ENCODE measurements around the gene MRPL18. TPM values are rescaled to one million over a fixed set of nuclear protein-coding genes. Genes with fewer than 3 reads are reported as not detected.

The MRPL18 gene
- total and polyA plus RNA-seq, 2 of the 4 experiments (the other 2 are of a cell fraction) = 53.4 to 56.8 TPM

DNA sequence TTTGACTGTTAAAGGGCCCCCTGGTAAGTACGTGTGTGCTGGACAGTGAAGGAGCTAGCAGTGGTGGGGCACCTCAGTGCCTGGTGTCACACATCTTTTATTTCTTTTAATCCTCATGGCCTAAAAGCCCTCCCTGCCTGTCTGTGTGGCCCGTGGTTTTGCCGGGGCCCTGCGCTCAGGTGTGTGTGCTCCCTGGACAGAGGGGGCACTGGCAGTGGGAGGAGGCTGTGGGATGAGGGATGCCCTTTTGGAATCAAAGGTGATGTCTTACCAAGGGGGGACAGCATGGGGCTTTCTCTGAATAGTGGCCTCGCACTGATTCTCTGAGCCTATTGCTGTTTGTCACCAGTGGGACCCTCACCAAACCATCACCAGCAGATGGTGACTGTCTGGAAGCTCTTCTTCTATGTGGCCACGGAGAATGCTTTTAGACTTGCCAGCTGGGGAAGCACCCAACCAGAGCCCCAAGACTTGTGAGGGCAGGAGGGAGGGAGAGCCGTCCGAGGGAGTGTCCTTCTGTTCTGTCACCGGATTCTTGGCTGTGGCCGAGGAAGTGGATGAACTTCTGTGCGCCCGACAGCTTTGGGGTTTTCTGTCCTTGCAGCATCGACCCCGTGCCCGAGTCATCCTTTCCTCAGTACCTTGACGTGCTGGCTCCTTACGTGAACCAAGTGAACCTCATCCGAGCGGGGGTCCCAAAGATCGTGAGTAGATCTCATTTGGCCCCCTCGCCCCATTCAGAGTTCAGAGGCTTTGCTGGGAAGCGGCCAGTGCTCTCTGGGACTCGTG, 27.9 kb downstream of the MRPL18 start (continued):
- TF ChIP-seq RFX5 (IDR thresholded peaks at IDR 0.05; ENCODE audit: low read depth, low read length) = no peak

GRCh38 chr6:159819098-159819497, 28.8 kb downstream of the MRPL18 start:
- Histone ChIP-seq H4K20me1 (ENCODE audit: insufficient read depth, low read length) (no peaks in the 10 kb centered on the region), H3K27me3 (ENCODE audit: control insufficient read depth, insufficient read depth, low read length) (peaks cover 32% of the 10 kb centered on the region), H3K4me1 (ENCODE audit: control insufficient read depth, insufficient read depth, low read length) (peaks cover 2% of the 10 kb centered on the region; the same call in 1 of the 2 replicates), H4K8ac (ENCODE audit: low read depth in 2 of 2, low read length in 2 of 2) (no peak overlapping the region), H3K23ac (ENCODE audit: low read depth, low read length) (no peak overlapping the region), H3K36me3 (ENCODE audit: control insufficient read depth, insufficient read depth, low read length) (no peaks in the 10 kb centered on the region), H2AFZ (replicated peaks; ENCODE audit: low read length, poor library complexity) (no peak overlapping the region), H3K27ac (ENCODE audit: insufficient read depth, low read length) (no peak overlapping the region), H3K4ac (ENCODE audit: low read depth, low read length) (no peak overlapping the region), H2BK20ac (ENCODE audit: low read depth, low read length) (no peak overlapping the region), H3K79me1 (ENCODE audit: low read depth in 1 of 2, low read length in 2 of 2) (no peaks in the 10 kb centered on the region), H2AK5ac (ENCODE audit: low read depth, low read length) (no peak overlapping the region), H3K14ac (replicated peaks; ENCODE audit: low read depth, low read length) (no peak overlapping the region), H2BK5ac (ENCODE audit: low read depth, low read length, poor library complexity, severe bottlenecking) (no peak overlapping the region), H2BK120ac (ENCODE audit: low read depth, low read length) (no peak overlapping the region), H3K9me1 (ENCODE audit: insufficient read depth, low read length) (no peaks in the 10 kb centered on the region; the same call in 1 of the 2 replicates), H2AK9ac (replicated peaks; ENCODE audit: low read depth, low read length, poor library complexity) (no peak overlapping the region), H3K9ac (ENCODE audit: low read depth, low read length) (no peak overlapping the region), H3K56ac (ENCODE audit: extremely low read depth, insufficient read depth, low read length) (no peak overlapping the region), H4K91ac (ENCODE audit: insufficient read depth, low read depth, low read length) (no peak overlapping the region), H4K5ac (ENCODE audit: low read depth, low read length) (no peak overlapping the region), H3K4me2 (ENCODE audit: low read depth, low read length) (no peak overlapping the region), H2BK15ac (ENCODE audit: low read depth, low read length) (no peak overlapping the region), H3K18ac (ENCODE audit: low read depth, low read length) (no peak overlapping the region), H3K9me3 (ENCODE audit: control insufficient read depth, insufficient read depth, low read length) (peaks cover 2% of the 10 kb centered on the region; the same call in 1 of the 2 replicates), H3K4me3 (ENCODE audit: insufficient read depth, low read depth, low read length) (no peak overlapping the region)
- no peak for TF ChIP-seq ELK1 (IDR thresholded peaks at IDR 0.05; ENCODE audit: borderline replicate concordance, low read depth, low read length)
- TF ChIP-seq NFE2L2 (IDR thresholded peaks at IDR 0.05; ENCODE audit: low read depth, low read length) = no peak
- TF ChIP-seq CHD1 (IDR thresholded peaks at IDR 0.05; ENCODE audit: low read depth, low read length) = no peak
- TF ChIP-seq RFX5 (IDR thresholded peaks at IDR 0.05; ENCODE audit: low read depth, low read length) = no peak
- no peak for TF ChIP-seq POLR2A (IDR thresholded peaks at IDR 0.05; ENCODE audit: low read depth, low read length)
- TF ChIP-seq RAD21 (IDR thresholded peaks at IDR 0.05; ENCODE audit: low read length) = no peak
- no peak for TF ChIP-seq RCOR1 (IDR thresholded peaks at IDR 0.05; ENCODE audit: insufficient replicate concordance, low read length)
- no peak for TF ChIP-seq MAZ (IDR thresholded peaks at IDR 0.05; ENCODE audit: borderline replicate concordance, low read depth, low read length)
- TF ChIP-seq CTCF (conservative IDR thresholded peaks at IDR 0.05; ENCODE audit: low read depth, low read length) = no peak
- TF ChIP-seq BHLHE40 (IDR thresholded peaks at IDR 0.05; ENCODE audit: low read depth, low read length) = no peak
- TF ChIP-seq FOS (IDR thresholded peaks at IDR 0.05; ENCODE audit: low read depth, low read length) = no peak
- no peak for TF ChIP-seq CEBPB (IDR thresholded peaks at IDR 0.05; ENCODE audit: low read depth, low read length)
- no peak for TF ChIP-seq MXI1 (IDR thresholded peaks at IDR 0.05; ENCODE audit: borderline replicate concordance, low read depth, low read length)
- TF ChIP-seq SMC3 (IDR thresholded peaks at IDR 0.05; ENCODE audit: low read depth, low read length) = no peak
- no peak for TF ChIP-seq MAFK (IDR thresholded peaks at IDR 0.05; ENCODE audit: low read depth, low read length)
- POLR2A ChIA-PET (ENCODE audit: unreplicated experiment) = no interaction called here
- in situ Hi-C loops (cut with MboI; ENCODE audit: low sequenced_read_pairs) (loop anchor here (25.0 kb wide), 1 partner anchor 632 kb away; no protein-coding TSS in a partner anchor), intact Hi-C loops (cut with micrococcal nuclease) (no loop called here), dilution Hi-C loops (cut with HindIII; ENCODE audit: low sequenced_read_pairs, unreplicated experiment) (no loop called here)
- 88% methylated on average over 8 of the region's 16 CpGs; no CpG with 5 or more reads in 1 of the 2 experiments for WGBS, 2 experiments (ENCODE audit: extremely low coverage in 2 of 2, insufficient read length in 1 of 2)
- ATAC-seq (ENCODE audit: low read depth) (no peak), DNase-seq (no peak)
- BruUV-seq (replicated peaks) = no TSS peak
- CTCF ChIA-PET = no interaction called here
